Pulmonary artery endothelial cell (primary cell): ENCODE results near the gene CPVL. TPM values are rescaled to one million over a fixed set of nuclear protein-coding genes. Genes with fewer than 3 reads are reported as not detected.

Experiments
- DNase-seq: peaks from one replicate; pipeline ENCODE4 v3.0.0-alpha.2; 2011; ENCODE audit warnings: low read depth, low spot score
- total RNA-seq: library from RNA; depleted of rRNA; stranded (reverse); fragments of >200 nt; gene quantifications from 2 replicates; pipeline ENCODE4 v1.2.3, GENCODE V29; 2014

Gene CPVL
- not detected in 2 replicates for total RNA-seq

GRCh38 chr7:29146057-29146706 is at the start of gene CPVL:
TSS of gene CPVL (minus strand) at chr7:29146537. CDS start at chr7:29121061, 25,476 bp downstream.
- no peak for DNase-seq

DNA sequence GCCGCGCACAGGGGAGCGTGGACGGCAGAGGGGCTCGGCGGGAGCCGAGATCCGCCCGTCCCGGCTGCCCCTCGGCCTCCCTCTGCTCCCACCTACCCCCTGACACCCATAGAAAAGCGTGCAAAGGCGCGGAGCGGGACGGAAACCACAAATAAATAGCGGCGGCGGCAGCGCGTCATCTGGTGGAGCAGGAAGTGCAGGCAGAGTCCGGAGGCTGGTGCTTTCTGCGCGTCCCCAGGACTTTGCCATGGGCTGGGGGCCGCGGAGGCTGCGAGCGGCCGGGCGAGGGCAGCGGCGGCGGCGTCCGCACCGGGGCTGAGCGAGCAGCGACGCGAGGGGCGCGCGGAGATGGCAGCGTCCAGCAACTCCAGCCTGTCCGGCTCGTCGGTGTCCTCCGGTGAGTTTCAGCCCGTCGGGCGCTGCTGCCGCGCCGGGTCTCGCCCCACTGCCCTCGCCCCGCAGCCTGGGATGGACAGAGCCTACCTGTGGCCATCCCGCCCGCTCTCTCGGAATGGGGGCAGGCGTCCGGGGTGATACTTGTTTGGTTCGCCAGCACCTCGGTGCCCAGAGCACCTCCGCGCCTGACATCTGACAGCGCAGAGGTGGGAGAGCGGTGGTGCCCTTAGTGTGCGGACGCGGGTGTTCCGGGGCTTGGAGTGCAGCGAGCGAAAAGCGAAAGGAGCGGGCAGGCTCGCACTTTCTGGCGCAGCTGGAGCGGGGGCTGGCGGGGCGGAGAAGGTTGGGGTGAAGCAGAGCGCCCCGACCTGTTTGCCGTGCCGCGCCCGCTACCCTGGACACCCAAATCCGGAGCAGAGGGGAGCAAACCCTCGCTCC is 48.5 kb upstream of the CPVL start, which contains the start of gene CHN2:
Gene CHN2, plus strand, starts transcription at position 182 of the 834 bp plus-strand sequence.
- no peak for DNase-seq

GRCh38 chr7:29194206-29194593 is 47.9 kb upstream of the CPVL start:
- DNase-seq: no peak

DNA sequence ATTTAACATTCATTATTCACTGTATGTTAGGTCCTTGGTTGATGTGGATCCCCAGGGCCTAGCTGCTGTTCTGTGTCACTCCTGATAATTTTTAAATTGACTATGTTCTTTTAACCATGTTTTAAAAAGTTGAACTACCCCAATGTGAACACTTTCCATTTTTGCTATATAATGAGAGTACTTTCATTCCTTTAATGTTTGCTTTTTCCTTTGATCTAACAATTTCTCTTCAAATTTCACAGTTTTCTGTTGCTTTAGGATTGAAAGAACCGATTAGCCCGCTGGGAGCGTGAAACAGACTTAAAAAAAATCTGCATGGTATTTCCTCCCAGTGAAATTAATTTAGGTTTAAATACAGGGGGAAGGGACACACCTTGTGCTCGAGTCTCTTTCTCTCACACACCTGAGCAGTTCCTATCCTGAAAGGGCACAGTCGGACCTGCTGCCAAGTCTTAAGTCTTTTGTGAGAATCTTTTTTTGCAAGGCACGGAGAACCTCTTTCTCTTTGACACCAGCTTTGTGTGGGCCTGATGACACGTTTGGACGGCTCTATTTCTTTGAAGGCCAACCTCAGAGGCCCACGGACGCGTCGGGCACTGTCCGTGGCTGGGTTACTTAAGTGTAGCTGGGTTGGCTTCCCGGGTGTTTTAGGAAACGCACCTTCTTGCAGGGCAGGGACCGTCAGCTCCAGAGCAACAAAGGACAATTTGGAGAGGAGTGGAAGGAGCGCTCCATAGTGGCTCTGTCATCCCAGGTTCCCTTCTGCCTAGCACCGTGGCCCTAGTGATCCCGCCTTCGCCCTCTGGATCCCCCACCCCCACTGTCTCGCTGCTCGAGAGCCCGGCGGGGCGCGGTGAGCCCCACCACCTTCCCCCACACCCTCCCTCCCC is 47.2 kb upstream of the CPVL start:
- no peak for DNase-seq

DNA sequence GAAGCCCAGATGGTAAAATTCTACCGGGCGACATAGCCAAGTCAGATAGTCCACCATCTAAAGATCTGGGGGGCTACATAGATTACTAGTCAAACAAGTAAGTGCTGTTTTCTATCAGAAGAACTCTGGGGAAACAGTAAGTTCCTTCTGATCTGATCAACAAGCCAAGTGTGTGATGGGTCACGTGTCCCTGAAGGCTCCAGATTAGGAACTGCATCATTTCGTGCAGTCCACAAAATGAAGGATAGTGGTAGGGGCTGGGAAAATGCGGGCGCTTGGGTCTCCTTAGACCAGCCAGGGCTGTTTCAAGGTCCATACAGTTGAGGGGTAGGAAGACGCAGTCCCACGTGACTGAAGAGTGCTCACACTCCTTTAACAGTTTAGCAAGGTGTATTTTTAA is 46.5 kb upstream of the CPVL start:
- no peak for DNase-seq

DNA sequence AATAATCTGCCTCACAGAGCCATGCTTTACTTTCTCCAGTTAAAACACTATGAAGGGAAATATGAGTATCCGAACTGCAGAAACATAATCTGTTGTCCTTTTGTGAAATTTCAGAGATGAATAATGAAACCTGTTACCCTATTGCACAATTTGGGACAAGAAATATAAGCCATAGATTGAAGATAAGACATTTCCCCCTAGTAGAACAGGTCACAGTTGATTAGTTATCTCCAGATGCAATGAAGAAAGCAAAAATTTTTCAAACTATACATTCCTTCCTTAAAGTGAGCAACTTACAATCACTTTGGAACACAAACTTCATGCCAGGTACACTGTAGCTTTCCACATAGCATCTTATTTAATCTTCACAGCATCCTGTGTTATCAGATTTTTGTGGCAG is 46.0 kb upstream of the CPVL start:
- DNase-seq: no peak

DNA sequence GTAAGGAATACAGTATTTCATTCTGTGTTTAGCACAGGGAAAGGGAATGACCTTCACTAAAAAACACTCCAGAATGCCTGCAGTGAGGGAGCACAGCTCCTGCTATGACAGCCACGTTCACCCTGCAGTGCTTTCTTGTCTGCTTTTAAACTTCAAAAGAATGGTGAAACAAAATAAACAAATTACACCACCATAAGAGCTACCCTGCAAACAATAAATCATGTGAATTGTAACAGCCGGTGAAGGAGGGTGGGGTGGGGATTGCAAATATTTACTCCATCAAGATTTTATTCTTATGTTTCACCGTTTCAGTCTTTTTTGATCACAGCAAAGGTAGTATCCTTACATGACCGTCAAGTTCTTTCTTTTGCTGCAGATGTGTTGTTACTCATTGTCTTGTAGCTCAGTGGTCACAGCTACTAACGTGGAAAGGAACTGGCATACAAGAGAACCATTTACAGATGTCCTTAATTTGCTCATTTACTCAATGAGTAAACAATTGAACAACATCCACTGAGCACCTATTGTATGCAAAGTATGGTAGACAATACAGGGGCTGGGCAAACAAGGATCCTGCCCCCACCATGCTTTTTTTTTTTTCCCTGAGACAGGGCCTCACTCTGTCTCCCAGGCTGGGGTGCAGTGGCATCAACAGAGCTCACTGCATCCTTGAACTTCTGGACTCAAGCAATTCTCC is 44.2 kb upstream of the CPVL start:
- DNase-seq: no peak

- DNase-seq: no peak
Measured at GRCh38 chr7:29189743-29190201, 43.4 kb upstream of the CPVL start.

DNA sequence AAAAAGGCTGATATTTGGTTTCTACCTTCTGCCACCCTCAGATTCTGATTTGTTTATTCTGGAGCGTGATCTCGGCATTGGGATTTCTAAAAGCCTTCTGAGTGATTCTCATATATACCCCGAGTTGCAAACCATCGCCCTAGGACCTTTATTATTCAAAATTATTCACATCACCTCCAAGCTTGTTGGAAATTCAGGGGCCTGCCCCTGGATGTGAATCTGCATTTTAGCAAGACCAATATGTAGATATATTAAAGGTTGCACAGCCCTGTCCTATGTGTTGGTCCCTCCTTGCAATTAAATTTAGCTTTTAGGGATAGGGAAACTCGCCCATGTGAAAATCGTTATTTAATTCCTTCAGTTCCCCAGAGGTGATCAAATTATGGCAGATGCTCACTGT is 39.3 kb upstream of the CPVL start:
- DNase-seq: no peak

DNA sequence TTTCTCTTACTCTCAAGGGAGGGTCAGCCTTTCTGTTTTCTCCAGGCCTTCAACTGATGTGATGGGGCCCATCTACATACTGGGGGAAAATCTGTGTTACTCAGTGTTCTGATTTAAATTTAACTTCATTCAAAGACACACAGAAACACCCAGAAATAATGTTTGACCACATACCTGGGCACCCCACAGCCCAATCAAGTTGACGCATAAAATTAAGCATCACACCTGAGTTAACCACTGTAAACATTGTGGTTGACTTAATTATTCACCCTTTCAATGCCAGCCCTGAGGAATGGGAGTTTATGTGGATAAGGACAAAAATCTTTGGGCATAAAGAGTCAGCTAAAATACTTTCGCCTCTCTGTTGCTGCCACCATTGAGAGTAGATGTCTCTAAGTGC is 38.3 kb upstream of the CPVL start:
- DNase-seq: no peak

- DNase-seq: no peak
Measured at GRCh38 chr7:29179115-29179514, 32.8 kb upstream of the CPVL start.

DNA sequence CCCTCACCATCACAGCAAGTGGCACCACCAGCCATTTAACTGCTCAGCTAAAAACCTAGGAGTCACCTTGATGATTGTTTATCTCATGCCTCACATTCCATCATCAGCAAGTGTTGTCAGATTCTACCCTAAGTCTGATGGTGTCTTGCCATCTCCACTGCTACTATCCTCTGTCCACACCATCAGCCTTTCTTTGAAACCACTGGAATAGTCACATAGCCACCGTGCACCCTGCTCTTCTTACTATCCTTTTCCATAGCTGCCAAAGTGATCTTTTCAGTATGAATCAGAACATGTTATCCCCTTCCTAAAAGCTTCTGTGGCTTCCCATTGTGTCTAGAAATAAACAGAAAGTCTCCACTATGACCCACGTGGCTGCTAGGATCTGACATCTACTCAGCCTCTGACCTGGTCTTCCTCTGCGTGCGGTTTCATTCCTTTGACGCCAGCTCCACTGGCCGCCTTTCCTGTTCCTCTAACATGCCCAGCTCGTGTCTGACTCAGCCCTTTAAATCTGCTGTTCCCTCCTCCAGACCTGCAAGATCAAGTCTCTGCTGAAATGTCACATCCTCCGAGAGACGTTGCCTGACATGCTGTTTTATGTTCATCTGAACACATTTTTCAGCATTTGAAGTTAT is 31.7 kb upstream of the CPVL start:
- peak; percentile 37 for DNase-seq

GRCh38 chr7:29173458-29173857 is 27.1 kb upstream of the CPVL start:
- no peak for DNase-seq

DNA sequence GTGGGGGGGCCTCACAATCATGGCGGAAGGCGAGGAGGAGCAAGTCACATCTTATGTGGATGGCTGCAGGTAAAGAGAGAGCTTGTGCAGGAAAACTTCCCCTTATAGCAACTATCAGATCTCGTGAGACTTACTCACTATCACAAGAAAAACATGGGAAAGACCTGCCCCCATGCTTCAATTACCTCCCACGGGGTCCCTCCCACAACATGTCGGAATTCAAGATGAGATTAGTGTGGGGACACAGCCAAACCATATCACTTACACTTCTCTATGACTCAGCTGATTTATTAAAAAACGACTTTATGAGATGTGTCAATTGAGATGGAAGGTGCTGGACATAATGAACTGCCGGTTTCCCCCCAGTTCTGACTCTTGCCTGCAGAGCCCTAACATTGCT is 24.4 kb upstream of the CPVL start:
- DNase-seq: no peak

DNA sequence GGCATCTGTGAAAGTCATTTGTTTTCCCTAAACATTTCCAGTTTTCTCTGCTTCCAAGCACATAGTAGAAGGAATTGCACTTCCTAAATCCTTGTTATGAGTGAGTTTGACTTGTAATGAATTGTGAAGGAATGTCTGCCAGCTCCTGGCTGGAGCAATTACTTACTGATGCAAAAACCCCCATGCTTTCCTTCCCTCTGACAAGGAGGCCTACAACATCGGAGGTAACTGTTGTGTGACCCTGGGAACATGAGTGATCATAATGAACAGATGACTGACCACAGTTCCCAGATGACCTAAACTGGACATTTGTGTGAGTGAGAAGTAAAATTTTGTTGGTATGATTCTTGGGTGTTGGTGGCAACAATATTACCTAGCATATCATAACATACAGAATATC is 21.4 kb upstream of the CPVL start:
- DNase-seq: no peak

GRCh38 chr7:29163854-29164253 is 17.5 kb upstream of the CPVL start:
- DNase-seq: no peak

- DNase-seq: no peak
Measured at GRCh38 chr7:29162577-29162976, 16.2 kb upstream of the CPVL start.

GRCh38 chr7:29161231-29161630 is 14.9 kb upstream of the CPVL start:
- DNase-seq: no peak

GRCh38 chr7:29160080-29160479 is 13.7 kb upstream of the CPVL start:
- no peak for DNase-seq

DNA sequence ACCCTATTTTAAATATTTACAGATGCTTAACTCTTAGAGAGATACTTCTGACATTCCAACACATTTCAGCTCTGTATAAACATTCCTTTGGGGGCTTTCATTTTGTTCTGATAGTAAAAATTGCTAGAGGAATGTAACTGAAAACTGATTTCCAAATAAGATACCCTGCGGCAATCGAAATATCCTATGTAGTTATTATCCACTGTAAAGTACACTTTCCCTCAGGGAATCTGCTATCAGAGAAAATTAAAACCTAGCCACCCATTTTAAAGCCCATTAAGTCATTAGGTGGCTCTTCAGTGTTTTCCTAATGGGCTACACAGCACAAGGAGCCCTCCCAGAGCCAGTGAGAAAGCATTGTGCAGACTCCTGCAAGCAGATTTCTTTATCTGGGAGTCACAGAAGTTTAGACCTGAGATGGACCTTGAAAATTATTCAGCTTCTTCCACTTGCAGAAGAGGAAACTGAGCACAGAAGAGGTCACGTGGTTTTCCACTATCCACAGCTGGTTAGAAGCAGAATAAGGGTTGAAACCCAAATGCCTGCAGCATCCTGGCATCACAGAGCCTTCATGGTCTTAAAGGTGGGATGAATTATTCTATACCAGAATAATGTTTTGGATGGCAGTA is 12.6 kb upstream of the CPVL start:
- DNase-seq: no peak
